OCI-LY7 (cell line): ENCODE results near the gene STAC3.

Source experiments
- EZH2phosphoT487 ChIP-seq: fragments of 200-600 bp; sonication (generic); IDR thresholded peaks from 2 replicates; pipeline ENCODE4 v1.6.1; 2018; ENCODE audit warnings: low read depth, borderline replicate concordance, mild to moderate bottlenecking, mixed run types, antibody characterized with exemption, low read length, moderate library complexity, mixed read lengths
- TF ChIP-seq, protein P1 (sequence below): fragments of 200-600 bp; sonication (generic); conservative IDR thresholded peaks from 2 replicates; pipeline ENCODE4 v1.5.1; 2014; ENCODE audit warnings: mild to moderate bottlenecking, antibody characterized with exemption, low read length, moderate library complexity, mixed read lengths

DNA sequence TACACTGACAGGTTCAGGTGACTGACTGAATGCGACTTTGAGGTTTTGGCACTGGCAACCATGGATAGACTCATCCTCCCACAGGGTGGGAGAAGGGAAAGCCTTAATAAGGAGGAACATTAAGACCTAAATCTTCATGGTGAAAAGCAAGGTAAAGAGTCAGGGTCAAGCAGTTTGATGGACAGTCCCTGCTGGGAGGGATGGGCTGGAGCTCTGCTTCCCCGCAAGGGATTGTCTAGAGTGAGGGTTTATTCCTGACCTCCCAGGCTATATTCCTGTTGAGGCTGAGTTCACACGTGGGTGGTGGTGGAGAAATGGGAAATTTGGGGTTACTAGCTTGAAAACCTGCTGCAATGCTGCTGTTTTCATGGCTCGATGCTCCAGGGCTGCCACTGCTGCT lies 9.4 kb upstream of the STAC3 start:
- TF ChIP-seq, protein P1, sequence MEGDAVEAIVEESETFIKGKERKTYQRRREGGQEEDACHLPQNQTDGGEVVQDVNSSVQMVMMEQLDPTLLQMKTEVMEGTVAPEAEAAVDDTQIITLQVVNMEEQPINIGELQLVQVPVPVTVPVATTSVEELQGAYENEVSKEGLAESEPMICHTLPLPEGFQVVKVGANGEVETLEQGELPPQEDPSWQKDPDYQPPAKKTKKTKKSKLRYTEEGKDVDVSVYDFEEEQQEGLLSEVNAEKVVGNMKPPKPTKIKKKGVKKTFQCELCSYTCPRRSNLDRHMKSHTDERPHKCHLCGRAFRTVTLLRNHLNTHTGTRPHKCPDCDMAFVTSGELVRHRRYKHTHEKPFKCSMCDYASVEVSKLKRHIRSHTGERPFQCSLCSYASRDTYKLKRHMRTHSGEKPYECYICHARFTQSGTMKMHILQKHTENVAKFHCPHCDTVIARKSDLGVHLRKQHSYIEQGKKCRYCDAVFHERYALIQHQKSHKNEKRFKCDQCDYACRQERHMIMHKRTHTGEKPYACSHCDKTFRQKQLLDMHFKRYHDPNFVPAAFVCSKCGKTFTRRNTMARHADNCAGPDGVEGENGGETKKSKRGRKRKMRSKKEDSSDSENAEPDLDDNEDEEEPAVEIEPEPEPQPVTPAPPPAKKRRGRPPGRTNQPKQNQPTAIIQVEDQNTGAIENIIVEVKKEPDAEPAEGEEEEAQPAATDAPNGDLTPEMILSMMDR: no peak
- TF ChIP-seq EZH2phosphoT487: no peak
